Measurements from ENCODE around the gene SMAD3.
A peak's percentile ranks its signal among the peaks of the same experiment; 100 is the strongest.

SMAD3 gene

GRCh38 chr15:67219288-67219687, 153.9 kb downstream of the SMAD3 start:
- no peak for TF ChIP-seq CTCF (conservative IDR thresholded peaks at IDR 0.05; ENCODE audit: low read length)
- DNase-seq (ENCODE audit: low read depth), result no peak
- no peak overlapping the region for H3K4me3 ChIP-seq (ENCODE audit: low read length)

- no peak for TF ChIP-seq CTCF (conservative IDR thresholded peaks at IDR 0.05; ENCODE audit: low read length)
- no peak overlapping the region for H3K4me3 ChIP-seq (ENCODE audit: low read length)
- no peak for DNase-seq (ENCODE audit: low read depth)
Observed at GRCh38 chr15:67224889-67225288, 159.5 kb downstream of the SMAD3 start.

GRCh38 chr15:67225336-67225735, 159.9 kb downstream of the SMAD3 start:
- DNase-seq (ENCODE audit: low read depth), result peak; percentile 79
- no peak for TF ChIP-seq CTCF (conservative IDR thresholded peaks at IDR 0.05; ENCODE audit: low read length)
- no peak overlapping the region for H3K4me3 ChIP-seq (ENCODE audit: low read length)

- TF ChIP-seq CTCF (conservative IDR thresholded peaks at IDR 0.05; ENCODE audit: low read length), result no peak
- no peak overlapping the region for H3K4me3 ChIP-seq (ENCODE audit: low read length)
- no peak for DNase-seq (ENCODE audit: low read depth)
Observed at GRCh38 chr15:67227431-67227830, 162.0 kb downstream of the SMAD3 start.

- no peak for DNase-seq (ENCODE audit: low read depth)
- H3K4me3 ChIP-seq (ENCODE audit: low read length), result no peak overlapping the region
- no peak for TF ChIP-seq CTCF (conservative IDR thresholded peaks at IDR 0.05; ENCODE audit: low read length)
Observed at GRCh38 chr15:67227846-67228245, 162.4 kb downstream of the SMAD3 start.

- DNase-seq (ENCODE audit: low read depth), result no peak
- no peak for TF ChIP-seq CTCF (conservative IDR thresholded peaks at IDR 0.05; ENCODE audit: low read length)
- H3K4me3 ChIP-seq (ENCODE audit: low read length), result no peak overlapping the region
Observed at GRCh38 chr15:67228286-67228685, 162.9 kb downstream of the SMAD3 start.

GRCh38 chr15:67230504-67230903, 165.1 kb downstream of the SMAD3 start:
- DNase-seq (ENCODE audit: low read depth), result no peak
- H3K4me3 ChIP-seq (ENCODE audit: low read length), result no peak overlapping the region
- no peak for TF ChIP-seq CTCF (conservative IDR thresholded peaks at IDR 0.05; ENCODE audit: low read length)
